SK-N-MC (cell line): ENCODE measurements around the gene VWA8.

Source experiments
- EZH2 ChIP-seq: fragments of 200-600 bp; sonication (generic); IDR thresholded peaks from one replicate; pipeline ENCODE4 v1.6.1; 2017; ENCODE audit warnings: antibody characterized with exemption
- POLR2AphosphoS5 ChIP-seq: IDR thresholded peaks from 2 replicates; pipeline ENCODE4 v1.6.1; 2012; ENCODE audit warnings: mild to moderate bottlenecking, low read depth, low read length, borderline replicate concordance

DNA sequence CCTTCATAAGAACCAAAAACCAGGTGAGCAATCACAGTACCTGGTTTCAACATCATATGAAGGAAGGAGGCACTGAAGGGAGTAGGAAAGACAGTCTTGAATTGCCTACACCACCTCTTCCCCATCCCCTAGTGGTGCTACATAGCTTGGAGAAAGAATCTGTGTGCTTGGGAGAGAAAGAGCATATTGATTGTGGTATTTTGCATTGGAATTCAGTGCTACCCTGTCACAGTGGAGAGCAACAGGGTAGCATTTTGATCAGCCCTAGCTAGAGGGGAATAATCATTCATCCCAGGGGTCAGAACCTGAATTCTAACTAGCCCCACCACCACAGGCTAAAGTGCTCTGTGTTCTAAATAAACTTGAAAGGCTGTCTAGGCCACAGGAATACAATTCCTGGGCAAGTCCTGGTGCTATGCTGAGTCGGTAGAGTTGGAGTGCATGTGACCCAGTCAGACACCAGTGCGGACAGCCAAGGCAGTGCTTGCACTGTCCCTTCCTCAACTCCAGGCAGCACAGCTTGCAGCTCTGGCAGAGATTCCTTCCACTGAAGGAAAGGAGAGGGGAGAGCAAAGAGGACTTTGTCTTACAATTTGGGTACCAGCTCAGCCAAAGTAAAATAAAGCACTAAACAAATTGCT lies 158.7 kb downstream of the VWA8 start:
- TF ChIP-seq EZH2, result no peak
- TF ChIP-seq POLR2AphosphoS5, result no peak
